ENCODE data around the gene NCOA5.
"Not testable (repeated sequence)": the region's sequence is repeated elsewhere in the genome, so short reads cannot be mapped to it uniquely, and the experiment has no call there.

The NCOA5 gene

GRCh38 chr20:46119547-46119946, 29.8 kb upstream of the NCOA5 start:
- DNase-seq: no peak

- no peak for DNase-seq
Observed at GRCh38 chr20:46119028-46119546, 29.3 kb upstream of the NCOA5 start.

GRCh38 chr20:46118481-46119020, 28.8 kb upstream of the NCOA5 start:
- DNase-seq: no peak

GRCh38 chr20:46117704-46118467, 28.1 kb upstream of the NCOA5 start, which contains the start of gene CD40:
Gene CD40, plus strand, starts transcription at chr20:46118314. Its CDS starts 30 bp downstream, at chr20:46118344.
- DNase-seq: peak in 1 of 2 experiments; percentile 12

- DNase-seq: no peak
Observed at GRCh38 chr20:46114449-46114848, 24.7 kb upstream of the NCOA5 start.

- DNase-seq: no peak
Observed at GRCh38 chr20:46113113-46113470, 23.3 kb upstream of the NCOA5 start.

- DNase-seq: no peak
Observed at GRCh38 chr20:46112430-46113112, 22.8 kb upstream of the NCOA5 start.

GRCh38 chr20:46111836-46112212, 22.1 kb upstream of the NCOA5 start:
- DNase-seq: no peak

GRCh38 chr20:46111028-46111835, 21.5 kb upstream of the NCOA5 start:
- DNase-seq: no peak

- DNase-seq: no peak
Observed at GRCh38 chr20:46108976-46109375, 19.2 kb upstream of the NCOA5 start.

- DNase-seq: no peak
Observed at GRCh38 chr20:46108435-46108841, 18.7 kb upstream of the NCOA5 start.

- no peak for DNase-seq
Observed at GRCh38 chr20:46107061-46107460, 17.3 kb upstream of the NCOA5 start.

- no peak for DNase-seq
Observed at GRCh38 chr20:46104262-46104661, 14.5 kb upstream of the NCOA5 start.

GRCh38 chr20:46102940-46103339, 13.2 kb upstream of the NCOA5 start:
- DNase-seq: no peak

GRCh38 chr20:46101957-46102356, 12.2 kb upstream of the NCOA5 start:
- no peak for DNase-seq

GRCh38 chr20:46100988-46101387, 11.2 kb upstream of the NCOA5 start:
- DNase-seq: no peak

GRCh38 chr20:46100444-46100843, 10.7 kb upstream of the NCOA5 start:
- not testable (repeated sequence) for DNase-seq

GRCh38 chr20:46099491-46100287, 9.9 kb upstream of the NCOA5 start:
- no peak for DNase-seq

GRCh38 chr20:46093531-46093930, 3.8 kb upstream of the NCOA5 start:
- no peak for DNase-seq

GRCh38 chr20:46091622-46092535, 2.1 kb upstream of the NCOA5 start:
- not testable (repeated sequence) for DNase-seq

GRCh38 chr20:46089167-46089416, 670 bp downstream of the NCOA5 start:
- DNase-seq: peak in 1 of 2 experiments; percentile 33

Data from SHP77 (cell line).